HTR-8/SVneo (cell line): ENCODE data around the gene PLEKHA6.
"Not testable (repeated sequence)": the region's sequence is repeated elsewhere in the genome, so short reads cannot be mapped to it uniquely, and the experiment has no call there.

ENCODE experiments used
- DNase-seq: peaks from one replicate; pipeline ENCODE4 v3.0.0; 2011; ENCODE audit warnings: low spot score, mixed read lengths; ENCODE audit not compliant: insufficient read length
- FAIRE-seq: peaks from 2 replicates; lab custom pipeline; 2011; peaks lifted over from hg19 to GRCh38; lab: Jason Lieb, UNC

PLEKHA6 gene

DNA sequence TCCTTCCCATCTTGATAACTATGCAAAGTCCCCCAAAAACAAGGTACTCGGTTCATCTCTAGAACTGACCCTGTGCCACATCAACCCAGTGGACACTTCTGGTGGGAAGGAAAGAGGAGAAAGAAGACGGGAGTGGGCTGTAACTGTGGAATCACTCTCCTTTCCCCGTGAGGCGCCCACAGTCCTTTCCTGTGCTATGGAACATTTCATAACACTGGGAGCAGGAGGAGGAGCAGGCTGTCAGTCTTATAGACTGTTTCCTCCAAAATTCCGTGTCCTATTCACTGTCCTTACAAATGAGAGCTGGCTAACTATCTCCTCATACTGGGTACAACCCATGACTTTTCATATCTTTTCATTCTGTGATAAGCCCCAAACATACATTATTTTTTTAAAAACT lies 40.7 kb downstream of the PLEKHA6 start:
- DNase-seq (no peak), FAIRE-seq (no peak)

DNA sequence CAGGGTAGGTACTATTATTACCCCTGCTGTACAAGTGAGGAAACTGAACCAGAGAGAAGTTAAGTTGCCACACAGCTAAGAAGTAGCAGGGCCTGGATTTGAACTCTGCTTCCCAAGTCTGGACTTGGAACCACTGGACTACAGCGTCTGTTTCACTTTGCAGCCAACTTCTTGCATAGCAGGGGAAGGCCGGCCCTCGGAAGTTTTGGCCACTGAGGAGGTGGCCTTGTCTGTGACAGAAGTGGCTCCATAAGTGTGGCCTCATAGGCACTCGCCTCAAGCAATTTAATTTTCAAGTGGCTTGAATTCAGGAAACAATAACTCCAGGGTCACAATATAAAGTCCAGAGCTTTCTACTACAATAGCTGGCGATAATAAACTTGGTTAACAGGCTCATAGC lies 41.4 kb downstream of the PLEKHA6 start:
- no peak for FAIRE-seq

DNA sequence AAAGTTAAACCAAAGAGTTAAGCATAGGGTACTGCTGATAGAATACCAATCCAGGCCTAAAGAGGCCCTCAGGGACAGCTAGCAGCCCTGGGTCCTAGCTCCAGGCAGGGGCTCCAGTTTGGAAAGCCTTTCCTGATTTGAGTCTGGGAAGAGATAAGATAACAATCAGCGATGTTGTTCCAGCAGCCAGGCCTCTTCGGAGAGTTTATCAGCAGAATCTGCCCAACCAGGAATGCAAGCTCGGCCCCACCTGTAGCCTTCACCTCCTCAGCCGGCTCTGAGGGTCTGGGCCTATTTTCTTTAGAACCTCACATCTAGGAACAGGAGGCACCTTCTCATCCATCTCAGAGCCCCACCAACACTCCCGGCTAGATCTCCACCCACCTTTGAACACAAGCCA lies 42.6 kb downstream of the PLEKHA6 start:
- DNase-seq = no peak
- no peak for FAIRE-seq

More for the DNA sequence above, 41.4 kb downstream of the PLEKHA6 start:
- no peak for DNase-seq

DNA sequence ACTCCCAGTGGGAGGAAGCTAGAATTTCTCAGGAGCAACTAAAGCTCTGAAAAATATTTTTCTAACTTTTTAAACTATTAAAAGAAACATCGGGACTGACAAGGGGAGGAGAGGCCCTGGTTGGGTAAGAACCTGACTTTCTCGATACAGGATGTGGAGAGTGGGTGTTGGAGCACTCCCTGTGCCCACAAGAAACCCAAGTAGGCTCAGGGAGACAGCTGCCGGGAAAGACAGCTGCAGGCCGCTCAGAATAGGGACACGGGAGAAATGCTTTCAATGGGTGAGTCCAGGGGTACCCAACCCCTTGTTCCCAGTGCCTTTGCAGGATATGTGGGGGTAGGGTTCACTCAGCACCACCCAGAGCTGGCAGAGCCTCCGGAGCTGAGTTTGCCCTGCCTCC lies 43.6 kb downstream of the PLEKHA6 start:
- FAIRE-seq = no peak
- DNase-seq = no peak

DNA sequence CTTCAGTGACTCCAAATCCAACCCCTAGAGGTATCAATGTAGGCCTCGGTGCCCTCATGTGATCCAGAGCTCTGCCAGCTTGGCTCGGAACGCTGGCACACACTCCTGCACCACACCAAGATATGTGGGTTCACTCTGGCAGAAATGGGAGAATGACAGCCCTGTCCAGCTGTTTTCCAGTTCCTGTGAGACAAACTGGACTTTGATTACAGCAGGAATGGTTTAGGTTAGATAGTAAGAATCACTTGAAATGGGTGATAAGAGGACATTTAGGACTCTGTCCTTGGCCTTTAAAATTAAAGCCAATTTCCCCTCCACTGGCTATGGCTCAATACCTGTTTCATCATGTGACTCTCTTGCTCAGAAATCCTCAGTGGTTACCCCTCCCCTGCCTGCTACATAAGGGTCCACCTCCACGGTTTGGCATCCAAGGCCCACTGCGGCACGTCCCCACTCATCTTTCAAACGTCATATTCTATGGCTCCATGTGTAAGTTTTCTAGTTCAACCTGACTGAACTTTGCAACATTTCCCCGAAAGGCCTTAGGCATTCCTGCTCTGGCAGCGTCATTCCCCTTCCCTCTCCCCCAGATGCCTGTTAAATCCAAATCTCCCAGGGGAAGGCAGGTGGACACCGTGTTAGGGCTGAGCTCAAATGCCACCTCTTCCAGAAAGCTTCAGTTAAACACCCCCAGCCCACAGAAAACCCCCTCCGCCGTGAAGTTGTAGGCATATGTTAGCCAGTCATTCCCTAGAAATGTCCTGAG lies 44.7 kb downstream of the PLEKHA6 start:
- no peak for DNase-seq
- FAIRE-seq = no peak

DNA sequence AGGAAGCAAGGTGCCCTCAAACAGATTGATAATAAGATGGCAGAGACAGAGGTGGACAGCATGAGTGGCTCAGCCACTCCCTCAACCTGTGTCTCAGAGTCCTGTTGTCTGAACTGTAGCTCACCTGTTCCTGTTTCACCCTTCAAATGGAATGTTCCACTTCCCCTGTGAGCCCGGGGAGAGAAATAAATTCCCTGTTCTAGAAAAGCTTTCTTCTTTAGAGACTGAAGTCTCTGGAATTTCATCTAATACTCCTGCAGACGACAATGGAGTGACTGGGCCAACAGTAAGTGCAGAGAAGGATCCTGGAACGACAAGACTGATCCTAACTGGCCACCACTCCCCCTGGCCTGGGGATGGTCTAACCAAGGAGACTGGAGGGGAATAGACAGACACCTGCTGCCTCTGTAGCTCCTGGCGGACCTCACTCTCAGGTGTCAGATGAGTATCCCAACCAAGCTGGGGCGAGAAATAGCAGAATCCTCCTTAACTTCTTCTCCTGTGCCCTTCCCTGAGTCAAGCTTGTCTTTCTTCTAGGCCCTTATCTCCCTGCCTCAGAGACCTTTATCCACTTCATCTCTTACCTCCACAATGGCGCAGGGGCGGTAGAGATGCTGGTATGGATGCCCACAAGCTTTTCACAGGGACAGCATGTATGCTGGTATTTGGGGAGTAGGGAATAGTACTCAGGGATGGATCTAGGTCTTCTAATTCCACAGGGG lies 45.4 kb downstream of the PLEKHA6 start:
- DNase-seq = no peak
- no peak for FAIRE-seq

DNA sequence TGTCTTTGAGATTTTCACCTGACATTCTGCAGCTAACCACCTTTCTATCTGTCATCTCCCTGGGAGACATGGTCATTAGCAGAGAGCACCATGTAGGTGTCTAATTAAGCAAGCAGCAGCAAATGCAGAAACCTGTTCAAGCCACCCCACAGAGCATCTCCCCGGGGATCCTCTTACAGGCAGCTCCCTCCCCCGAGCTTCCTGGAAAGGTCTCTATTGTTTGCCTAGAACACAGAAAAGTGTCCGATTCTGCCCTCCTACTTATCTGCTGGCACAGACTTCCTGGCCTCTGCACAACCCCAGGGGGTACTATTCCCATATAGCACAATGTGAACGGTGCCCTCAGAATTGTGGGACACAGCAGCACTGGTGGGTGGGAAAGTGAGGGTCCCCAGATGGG lies 46.1 kb downstream of the PLEKHA6 start:
- DNase-seq = no peak
- no peak for FAIRE-seq

DNA sequence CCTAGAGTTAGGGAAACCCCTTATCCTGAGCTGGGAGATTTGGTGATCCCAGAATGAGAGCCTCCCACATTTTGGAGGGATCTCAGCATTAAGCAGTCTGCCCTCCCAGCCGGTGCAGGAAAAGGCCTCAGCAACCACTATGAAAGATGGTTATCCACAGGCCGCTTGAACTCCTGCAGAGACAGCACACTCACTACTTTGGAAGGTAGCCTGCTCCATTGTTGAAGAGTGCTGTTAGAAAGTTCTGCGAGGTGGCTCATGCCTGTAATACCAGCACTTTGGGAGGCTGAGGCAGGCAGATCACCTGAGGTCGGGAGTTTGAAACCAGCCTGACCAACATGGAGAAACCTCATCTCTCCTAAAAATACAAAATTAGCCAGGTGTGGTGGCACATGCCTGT lies 48.8 kb downstream of the PLEKHA6 start:
- DNase-seq, FAIRE-seq: not testable (repeated sequence)

DNA sequence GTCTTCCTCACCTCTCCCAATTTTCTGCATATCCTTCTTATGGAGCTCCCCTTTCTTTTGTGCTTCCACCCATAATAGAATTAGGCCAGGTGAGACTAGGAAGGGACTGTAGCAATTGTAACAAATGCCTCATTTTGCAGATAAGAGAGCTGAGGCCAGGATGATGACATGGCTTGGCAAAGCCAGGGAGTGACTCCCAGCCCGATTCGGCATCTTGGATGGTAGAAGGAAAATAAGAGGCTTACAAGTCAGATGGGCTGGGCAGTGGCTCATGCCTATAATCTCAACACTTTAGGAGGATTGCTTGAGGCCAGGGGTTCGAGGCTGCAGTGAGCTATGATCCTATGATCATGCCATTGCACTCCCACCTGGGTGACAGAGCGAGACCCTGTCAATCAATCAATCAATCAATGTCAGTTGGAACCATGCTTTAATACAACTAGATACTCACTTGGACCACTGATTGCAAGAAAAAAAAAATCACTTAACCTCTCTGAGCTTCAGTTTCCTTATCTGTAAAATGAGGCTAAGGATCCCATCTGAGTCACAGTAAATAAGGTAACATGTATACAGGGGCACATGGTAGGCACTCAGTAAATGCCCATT lies 51.6 kb downstream of the PLEKHA6 start:
- DNase-seq = no peak
- FAIRE-seq = no peak

DNA sequence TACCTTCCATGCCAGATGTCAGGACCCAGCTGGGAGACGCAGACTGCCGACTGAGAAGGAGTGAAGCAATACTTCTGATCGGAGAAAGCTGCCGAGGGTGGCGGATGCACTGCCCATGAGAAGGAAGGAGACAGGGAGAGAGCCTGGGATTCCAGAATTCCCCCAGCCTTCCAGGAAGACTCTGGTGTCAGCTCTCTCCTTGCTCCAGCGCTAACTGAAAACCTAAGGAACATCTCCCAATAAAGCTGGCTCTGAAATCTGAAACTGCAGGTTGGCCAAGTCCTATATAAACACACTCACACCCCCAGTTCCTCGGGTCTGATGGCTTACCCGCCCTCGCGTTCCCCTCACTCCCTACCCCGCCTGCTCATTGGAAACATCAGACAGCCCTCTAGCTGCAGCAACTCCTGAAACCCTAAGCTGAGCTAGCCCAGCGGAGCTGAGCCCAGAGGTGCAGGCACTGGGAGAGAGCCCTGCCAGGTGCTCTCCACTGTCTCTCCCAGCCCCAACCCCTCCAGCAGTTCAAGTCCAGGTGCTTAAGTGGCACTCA lies 52.3 kb downstream of the PLEKHA6 start:
- peak; percentile 67 for DNase-seq

DNA sequence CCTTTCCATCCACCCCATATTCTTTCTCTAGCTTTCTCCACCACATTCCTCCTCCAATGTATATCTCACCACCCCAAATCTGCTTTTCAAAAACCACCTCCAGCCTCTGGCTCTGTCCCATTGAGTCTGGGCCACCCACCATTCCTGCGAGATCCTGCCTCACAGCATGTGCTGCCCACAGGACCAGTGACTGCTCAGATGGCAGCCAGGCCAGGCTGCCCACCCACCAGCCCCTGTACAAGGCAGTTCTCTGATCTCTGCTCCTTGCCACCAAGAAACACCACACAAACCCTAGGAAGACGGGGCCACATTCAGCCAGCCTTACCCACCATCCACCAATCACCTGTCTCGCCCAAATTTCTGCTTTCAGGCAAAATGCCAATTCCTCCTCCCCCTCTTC lies 53.7 kb downstream of the PLEKHA6 start:
- DNase-seq (no peak), FAIRE-seq (no peak)

More for the DNA sequence above, 52.3 kb downstream of the PLEKHA6 start:
- peak; percentile 4 for FAIRE-seq

DNA sequence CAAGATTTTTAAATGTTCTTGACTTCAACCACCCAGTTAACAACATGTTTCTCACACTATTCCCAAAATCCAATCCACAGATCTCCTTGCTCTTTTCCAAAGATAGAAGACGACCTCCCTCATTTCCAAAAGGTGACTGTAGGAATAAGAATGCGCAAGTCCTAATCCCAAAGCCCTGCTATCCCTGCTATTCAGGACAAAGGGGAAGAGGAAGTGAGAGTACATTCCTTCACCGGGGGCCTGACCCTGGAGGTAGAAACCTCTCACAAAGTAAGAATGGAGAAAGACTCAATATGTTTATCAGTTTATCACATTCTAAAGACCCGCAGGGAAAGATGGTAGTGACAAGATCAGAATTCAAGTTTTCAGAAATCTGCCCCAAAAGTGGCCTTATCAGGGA lies 55.7 kb downstream of the PLEKHA6 start:
- no peak for FAIRE-seq
- no peak for DNase-seq

DNA sequence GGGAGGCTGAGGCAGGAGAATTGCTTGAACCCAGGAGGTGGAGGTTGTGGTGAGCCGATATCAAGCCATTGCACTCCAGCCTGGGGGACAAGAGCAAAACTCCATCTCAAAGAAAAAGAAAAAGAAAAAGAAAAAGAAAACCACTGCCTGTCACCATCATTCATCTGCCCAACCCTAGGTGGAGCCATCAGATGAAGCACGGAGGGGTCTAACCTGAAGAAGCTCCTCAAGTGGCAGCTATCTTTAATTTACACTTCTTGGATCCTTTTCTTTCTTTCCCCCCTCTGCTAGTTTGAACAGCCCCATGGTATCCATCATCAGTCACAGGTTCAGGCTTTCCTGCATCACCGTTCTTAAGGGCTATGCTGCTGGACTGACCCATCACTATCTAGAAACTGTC lies 57.0 kb downstream of the PLEKHA6 start:
- no peak for DNase-seq
- no peak for FAIRE-seq

DNA sequence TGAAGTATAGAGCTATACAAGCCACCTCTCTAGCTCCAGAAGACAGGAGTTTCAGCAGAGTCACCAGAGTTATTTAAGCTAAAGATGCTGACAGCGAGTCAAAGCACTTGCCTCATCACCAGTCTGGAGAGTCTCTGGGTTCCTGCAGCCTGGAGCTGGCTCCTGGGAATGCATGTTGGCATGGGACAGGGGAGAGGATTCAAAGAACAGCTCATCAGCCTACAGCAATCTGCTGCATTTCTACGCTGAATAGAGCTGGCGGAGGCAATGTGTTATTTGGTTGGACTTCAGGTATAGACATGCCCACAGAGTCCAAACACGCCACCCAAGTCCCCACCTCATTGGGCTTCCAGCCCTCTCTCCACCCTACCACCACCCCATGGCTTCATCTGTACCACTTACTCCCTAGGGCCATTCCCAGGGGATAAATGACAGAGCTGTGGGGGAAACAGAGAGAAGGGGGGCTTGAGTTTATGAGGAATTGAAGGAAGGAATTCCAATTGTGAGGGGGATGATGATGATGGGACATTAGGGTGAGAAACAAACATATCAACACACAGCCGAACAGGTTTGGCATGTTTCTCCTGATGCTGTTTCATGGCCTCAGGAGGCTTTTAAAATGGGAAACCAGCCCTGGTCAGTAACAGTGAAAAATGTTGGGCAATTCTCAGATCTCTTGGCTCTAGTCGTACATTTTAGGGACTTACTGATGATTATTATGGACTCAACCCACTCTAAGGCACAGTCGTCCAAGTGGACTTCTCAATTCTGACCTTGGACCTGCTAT lies 58.4 kb downstream of the PLEKHA6 start:
- no peak for DNase-seq
- FAIRE-seq = no peak

DNA sequence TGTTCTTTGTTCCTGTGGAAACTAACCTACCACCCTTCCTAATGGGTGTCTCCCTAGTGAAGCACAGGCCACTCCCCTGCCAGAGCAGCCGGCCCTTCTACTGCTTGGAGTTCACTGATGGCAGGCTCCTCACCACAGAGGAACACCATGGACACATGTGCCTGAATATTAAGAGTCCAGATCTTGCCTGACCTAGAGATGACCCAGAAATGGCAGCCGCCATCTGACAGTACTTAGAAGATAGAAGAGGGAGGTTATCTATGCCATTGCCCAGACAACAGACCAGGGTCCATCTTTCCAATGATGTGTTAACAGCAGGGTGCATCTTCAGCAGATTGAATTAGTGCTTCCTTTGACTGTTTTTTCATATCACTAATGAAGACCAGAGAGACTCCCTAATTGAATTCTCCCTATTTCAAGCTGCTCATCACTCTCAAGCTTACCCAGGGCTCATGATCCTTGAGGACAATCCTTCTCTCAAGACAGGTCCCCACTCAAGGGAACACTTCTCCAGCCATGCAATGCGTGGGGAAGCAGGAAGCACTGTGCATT lies 59.8 kb downstream of the PLEKHA6 start:
- FAIRE-seq (no peak), DNase-seq (no peak)

DNA sequence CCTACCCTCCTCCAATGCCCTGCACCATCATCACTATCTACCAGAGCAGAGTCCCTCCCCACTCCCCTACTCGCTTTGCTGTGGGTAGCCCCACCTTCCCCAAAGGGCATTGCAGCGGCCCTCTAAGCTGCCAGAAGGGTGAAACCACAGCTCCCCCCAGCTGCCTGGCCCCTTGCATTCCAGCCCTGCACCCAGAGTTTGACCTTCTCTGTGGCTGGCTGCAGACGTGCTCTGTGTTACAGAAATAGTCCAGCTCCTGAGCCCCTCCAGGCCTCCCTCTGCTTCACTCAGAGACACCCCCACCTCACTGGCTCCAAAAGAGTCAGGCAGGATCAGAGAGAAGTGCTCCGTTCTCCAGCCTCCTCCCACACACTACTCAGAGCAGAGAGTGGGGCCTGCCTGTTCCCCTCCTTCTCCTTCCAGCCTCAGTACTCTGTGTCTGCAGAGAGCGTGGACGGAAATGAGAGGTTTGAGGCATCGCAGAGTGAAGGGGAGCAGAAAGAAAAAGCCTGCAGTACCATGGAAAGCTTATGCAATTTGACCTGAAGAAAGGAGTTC lies 63.2 kb downstream of the PLEKHA6 start:
- DNase-seq (peak; percentile 80), FAIRE-seq (peak; percentile 72)

DNA sequence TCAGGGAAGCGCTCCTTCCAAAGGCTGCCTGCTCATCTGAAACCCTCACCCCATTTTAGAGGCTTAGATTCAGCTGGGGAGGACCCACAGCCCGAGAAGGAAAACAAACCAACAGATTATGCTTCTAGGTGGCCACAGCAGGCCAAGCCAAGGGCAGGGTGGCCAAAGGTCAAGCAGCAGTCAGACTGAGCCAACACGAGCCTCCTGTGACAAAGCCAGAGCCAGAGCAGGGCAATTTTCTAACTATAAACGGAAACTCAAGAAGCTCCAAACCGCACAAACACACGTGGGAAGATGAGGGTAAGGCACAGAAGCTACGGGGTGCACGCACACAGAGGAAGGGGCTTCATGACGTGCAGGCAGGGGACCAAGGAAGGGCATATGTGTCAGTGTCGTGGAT lies 64.1 kb downstream of the PLEKHA6 start:
- DNase-seq (no peak), FAIRE-seq (no peak)

DNA sequence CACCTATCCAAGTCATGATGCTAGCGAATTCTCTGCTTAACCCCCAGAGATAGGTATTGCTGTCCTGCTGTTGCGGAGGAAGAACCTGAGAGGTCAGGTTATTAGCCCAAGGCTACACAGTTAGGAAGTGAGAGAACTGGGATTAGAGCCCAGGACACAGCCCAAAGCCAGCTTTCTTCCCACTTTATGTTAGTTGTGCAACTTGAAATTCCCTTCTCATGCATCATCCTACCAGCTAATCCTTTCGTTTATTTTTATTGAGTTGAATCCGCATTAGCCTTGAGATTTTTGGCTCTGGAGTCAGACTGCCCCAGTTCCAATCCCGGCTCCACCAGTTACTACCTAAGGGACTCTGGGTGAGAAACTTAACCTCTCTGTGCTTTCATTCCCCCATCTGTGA lies 65.4 kb downstream of the PLEKHA6 start:
- FAIRE-seq (no peak), DNase-seq (peak; percentile 75)

DNA sequence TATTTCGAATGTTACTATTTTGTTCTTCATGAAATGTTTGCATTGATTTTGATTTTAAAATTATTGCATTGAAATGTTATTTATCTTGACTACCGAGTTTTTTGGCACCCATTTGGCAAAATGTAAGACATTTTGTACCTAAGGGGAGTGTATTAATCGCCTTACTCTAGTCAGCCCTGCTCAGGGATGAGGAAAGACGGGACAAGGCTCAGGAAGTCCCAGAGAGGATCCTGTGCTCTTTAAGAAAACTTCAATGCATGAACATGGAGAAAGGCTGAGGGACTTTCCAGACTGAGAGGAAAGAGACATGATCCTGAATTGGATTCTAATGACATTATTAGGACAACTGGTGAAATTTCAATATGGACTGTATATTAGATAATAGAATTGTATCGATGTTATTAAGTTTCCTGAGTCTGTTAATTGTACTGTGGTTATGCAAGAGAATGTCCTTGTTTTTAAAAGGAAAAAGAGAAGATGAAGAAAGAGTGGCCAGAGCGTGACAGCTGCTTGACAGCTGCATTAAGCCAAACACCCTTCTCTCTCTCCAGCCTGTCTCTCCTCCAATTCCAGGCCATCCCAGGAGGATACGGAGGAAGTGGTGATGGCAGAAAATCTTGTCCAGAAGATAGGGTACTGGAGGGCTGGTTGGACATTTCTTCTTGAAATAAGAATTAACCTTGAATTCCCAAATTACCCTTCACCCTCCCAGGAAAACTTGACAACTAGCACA lies 66.0 kb downstream of the PLEKHA6 start:
- DNase-seq (no peak), FAIRE-seq (peak; percentile 28)
